ENCODE results near the gene HLA-DOA.
A peak's percentile ranks its signal among the peaks of the same experiment; 100 is the strongest.

HLA-DOA gene

DNA sequence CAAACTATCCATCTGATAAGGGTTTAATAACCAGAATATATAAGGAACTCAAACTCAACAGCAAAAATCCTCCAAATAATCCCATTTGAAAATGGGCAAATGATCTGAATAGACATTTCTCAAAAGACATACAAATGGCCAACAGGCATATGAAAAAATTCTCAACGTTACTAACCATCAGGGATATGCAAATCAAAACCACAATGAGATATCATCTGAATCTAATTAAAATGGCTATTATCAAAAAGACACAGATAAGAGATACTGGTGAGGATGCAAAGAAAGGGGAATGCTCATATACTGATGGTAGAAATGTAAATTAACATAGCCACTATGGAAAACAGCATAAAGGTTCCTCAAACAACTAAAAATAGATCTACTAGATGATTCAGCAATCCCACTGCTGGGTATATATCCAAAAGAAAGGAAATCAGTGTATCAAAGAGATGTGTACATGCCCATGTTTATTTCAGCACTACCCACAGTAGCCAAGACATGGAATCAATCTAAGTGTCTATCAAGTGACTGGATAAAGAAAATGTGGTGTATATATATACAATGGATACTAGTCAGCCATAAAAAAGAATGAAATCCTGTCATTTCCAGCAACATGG lies 47.1 kb downstream of the HLA-DOA start:
- no peak for DNase-seq

DNA sequence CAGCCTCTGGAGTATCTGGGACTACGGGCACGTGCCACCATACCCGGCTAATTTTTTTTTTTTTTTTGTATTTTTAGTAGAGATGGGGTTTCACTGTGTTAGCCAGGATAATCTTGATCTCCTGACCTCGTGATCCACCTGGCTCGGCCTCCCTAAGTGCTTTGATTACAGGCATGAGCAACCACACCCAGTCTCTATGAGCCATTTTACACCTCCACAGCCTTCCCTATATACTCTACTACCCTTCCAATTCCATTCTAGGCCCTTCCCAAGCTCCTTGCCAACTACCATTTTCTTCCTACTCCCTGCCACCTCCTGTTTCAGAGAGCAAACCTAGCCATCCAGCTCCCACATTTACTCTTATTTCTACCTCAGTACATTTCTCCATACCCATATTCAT lies 48.8 kb downstream of the HLA-DOA start:
- no peak for DNase-seq

- DNase-seq: no peak
Measured at GRCh38 chr6:32956176-32956575, 53.2 kb downstream of the HLA-DOA start.

DNA sequence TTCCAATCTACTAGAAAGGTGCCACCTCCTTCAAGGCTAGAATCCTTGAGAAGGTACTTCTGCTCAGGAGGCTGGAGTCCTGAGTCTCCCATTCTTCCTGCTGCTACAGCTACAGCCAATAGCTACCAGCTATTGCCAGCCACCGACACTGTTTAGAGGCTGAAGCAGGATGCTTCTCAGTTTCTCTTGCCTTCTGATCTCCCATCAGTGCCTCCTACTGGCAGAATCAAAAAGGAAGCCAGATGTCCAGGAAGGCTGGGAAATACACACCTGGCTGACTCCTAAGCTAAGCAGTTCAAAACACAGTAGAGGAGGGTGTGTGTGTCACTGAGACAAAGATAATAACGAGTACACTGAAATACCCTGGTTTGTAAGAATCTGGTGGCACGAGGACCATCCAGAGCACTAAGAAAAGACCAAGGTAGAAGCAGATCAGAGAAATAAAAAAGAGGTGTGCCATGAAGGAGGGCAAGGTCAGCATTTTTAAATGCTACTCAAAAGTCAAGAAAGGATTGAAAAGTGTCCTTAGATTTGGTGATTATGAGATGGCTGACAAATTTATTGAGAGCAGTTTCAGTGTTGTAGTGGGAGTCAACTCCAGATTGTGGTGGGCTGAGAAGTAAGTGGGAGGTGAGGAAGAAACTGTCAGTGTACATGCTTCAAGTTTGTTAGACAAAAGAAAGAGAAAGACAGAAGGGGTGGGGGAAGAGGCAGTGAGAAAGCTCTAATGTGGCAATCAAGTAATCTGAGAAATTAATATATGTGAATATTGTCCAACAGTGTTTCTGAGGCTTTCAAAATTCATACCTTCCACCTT lies 54.2 kb downstream of the HLA-DOA start:
- DNase-seq: peak in 1 of 2 donors; percentile 38

DNA sequence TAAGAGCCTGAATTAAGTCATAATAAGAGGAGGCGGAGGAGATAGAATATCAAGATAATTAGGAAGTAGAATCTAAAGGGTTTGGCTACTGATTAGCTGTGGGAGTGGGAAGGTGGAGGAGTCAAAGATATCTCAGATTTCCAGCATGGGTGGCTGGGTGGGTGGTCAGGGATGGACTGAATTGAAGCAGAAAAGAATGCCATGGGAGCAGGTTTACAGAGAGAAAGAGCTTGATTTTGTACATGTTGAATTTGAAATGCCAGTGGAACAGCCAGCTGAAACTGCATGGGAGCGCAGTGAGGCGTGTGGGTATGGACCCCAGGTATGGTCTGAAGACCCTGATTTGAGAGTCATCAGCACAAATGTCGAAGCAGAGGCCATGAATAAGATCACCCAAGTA lies 55.1 kb downstream of the HLA-DOA start:
- no peak for DNase-seq

Data from activated CD4-positive, alpha-beta T cell treated with anti-CD3 and anti-CD28 coated beads for 4 hours (primary cell).